ENCODE results near the gene CHAF1B.

The CHAF1B gene

GRCh38 chr21:36428761-36429432 lies 43.7 kb downstream of the CHAF1B start:
- DNase-seq (ENCODE audit: low spot score) = no peak

GRCh38 chr21:36429947-36430546 lies 44.9 kb downstream of the CHAF1B start:
- no peak for DNase-seq (ENCODE audit: low spot score)

- DNase-seq (ENCODE audit: low spot score) = no peak
Observed at GRCh38 chr21:36430841-36431240, 45.6 kb downstream of the CHAF1B start.

DNA sequence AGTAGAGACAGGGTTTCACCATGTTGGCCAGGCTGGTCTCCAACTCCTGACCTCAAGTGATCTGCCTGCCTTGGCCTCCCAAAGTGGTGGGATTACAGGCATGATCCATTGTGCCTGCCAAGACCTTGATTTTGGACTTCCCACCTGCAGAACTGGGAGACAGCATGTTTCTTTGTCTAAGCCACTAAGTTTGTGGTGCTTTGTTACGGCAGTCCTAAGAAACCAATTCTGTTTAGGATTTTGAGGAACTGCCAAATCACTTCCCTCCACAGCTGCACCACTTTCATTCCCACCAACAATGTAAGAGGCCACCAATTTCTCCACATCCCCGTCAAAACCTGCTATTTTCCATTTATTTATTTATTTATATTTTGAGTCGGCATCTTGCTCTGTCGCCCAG lies 46.1 kb downstream of the CHAF1B start:
- no peak for DNase-seq (ENCODE audit: low spot score)

DNA sequence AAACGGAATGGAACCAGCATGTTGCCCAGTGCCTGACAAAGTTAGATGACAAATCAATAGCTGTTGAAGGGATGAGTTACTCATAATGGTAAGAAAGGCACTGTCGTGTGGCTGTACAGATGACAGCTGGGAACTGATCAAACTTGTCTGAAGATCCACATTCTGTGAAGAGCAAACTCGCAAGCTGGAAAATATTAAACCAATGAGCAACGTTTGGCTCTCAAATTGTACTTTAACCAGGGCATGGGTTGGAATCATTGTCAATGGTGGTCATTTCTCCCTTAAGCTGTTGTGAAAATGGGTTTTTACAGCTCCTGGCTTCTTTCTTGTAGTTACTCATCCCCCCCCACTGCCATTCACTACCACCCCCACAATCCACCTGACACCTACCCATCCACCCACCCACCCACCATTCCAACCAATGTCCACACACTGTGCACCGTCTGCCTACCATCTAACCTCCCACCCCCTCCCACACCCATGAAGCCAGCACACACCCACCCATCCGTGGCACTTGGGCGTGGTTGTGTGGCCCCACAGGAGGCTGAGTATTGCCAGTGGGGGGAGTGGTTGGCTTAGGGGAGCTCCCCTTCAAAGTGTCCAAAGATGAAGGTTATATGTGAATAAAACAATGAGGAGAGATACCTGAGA lies 48.0 kb downstream of the CHAF1B start:
- DNase-seq (ENCODE audit: low spot score) = no peak

GRCh38 chr21:36434144-36434543 lies 49.0 kb downstream of the CHAF1B start:
- no peak for DNase-seq (ENCODE audit: low spot score)

DNA sequence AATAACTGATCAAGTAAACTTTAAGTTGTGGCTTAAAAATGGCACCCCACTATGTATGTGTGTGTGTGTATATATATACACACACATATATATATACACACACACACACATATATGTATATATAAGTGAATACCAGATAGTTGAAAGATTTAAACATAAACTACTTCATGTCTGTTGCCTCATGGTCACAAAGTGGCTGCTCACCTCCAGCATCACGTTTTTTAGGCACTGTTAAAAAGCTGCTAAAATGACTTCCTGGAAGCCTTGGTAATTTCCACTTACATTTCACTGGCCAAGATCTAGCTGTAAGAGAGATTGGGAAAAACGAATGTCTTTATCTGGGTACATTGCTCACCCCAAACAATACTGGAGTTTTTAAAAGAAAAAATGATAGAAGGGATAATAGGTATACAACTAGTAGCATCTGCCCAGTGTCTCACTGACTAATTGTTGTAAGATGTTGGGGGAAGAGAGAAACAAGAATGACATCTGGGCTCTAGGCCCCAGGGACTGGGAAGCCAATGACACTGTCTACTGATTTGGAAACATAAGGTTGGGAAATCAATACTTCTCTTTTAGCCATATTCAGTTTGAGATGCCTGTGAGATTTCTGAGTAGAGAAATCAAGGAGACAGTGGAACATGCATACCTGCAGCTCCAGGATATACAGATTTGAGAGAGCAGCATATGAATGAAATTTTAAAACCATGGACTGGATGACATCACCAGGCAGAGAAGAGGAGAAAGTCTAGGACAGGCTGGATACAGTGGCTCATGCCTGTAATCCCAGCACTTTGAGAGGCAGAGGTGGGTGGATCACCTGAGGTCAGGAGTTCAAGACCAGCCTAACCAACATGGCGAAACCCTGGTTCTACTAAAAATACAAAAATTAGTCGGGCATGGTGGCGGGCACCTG lies 51.9 kb downstream of the CHAF1B start:
- no peak for DNase-seq (ENCODE audit: low spot score)

DNA sequence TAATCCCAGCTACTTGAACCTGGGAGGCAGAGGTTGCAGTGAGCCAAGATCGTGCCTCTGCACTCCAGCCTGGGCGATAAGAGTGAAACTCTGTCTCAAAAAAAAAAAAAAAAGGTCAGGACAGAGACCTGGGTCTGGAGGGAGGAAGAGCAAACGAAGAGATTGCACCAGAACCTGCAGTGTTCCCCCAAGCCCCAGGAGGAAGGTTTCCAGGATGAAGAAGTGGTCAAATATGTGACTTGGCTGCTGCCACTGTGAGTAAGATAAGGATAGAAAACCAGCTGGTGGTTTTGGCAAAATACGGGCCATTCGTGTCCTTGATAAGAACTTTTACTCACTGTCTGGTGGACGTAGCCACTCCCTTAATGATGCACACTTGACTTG lies 52.5 kb downstream of the CHAF1B start:
- no peak for DNase-seq (ENCODE audit: low spot score)

DNA sequence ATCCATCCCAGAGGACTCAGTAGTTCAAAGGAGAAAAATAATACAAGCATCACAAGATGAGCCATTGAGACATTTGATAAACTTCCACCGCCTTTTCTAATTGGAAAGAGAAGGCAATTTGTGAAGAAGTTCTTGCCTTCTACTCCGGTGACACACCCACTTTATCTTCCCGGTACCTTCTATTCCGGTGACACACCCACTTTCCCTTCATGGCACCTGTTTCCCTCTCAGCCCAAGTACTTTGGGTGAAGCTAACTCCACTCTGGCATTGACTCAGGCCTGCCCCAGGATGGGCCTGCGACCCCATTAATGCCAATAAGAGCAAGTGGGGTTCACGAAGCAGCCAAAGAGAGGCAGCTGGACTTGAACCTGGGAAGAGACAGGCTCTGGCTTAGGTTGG lies 56.5 kb downstream of the CHAF1B start:
- DNase-seq (ENCODE audit: low spot score) = no peak

- DNase-seq (ENCODE audit: low spot score) = no peak
Observed at GRCh38 chr21:36446301-36446700, 61.1 kb downstream of the CHAF1B start.

DNA sequence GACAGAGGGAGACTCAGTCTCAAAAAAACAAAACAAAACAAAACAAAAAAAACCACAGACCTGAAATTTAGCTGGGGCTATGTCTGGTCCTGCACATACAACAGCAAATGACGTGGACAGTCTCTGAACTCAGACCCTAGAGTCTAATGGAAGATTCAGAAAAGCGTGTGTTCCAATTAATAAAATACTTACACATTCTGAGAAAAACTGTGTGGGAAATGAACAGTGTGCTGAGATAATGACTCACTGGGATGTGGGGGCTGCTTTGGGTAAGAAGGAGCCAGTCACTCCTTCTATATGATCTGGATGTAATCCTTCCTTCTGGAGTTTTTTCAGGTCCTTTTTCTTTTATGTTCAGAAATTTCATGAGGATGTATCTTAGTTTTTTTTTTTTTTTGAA lies 65.3 kb downstream of the CHAF1B start:
- DNase-seq (ENCODE audit: low spot score) = no peak

- no peak for DNase-seq (ENCODE audit: low spot score)
Observed at GRCh38 chr21:36451506-36451905, 66.3 kb downstream of the CHAF1B start.

DNA sequence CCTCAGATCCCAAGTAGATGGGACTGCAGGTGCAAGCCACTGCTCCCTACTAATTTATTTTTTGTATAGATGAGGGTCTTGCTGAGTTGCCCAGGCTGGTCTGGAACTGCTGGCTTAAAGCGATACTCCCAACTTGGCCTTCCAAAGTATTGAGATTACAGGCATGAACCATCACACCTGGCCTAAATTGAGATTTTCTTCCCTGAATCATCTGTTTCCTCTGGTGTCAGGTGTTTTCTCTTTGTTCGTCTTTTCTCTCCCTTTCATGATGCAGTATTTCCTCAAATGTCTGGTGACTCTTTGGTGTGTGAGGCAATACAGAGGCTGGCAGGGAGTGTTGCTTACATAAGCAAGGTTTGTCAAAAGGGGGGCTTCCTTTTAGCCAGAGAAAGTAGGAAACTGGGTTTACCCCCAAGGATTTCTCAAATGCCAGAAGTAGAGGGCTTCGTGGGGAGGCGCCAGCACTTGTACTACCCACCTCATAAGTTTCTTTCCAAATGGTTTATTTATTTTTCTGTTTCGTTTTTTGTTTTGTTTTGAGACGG lies 67.2 kb downstream of the CHAF1B start:
- no peak for DNase-seq (ENCODE audit: low spot score)

DNA sequence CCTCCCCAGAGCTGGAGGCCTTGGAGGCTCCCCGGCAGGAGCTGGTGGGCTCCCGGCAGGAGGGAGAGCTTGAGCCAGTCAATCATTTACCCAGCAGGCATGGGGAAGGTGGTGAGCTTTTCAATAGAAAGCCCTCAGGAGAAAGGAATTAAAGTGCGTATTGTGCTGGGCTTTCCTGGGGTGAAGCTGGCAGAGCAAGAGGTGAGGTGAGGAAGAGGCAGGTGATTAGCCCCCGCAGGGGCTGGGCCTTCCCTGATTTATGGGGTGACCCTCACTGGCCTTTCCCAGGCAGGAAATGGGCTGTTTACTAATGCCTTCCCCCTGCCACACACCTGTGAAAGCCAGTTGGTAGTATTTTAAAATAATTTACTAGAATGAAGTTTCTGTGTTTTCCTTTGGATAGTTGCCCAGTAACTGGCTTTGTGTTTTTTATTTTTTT lies 68.9 kb downstream of the CHAF1B start:
- no peak for DNase-seq (ENCODE audit: low spot score)

GRCh38 chr21:36454706-36455105 lies 69.5 kb downstream of the CHAF1B start:
- peak; percentile 62 for DNase-seq (ENCODE audit: low spot score)

DNA sequence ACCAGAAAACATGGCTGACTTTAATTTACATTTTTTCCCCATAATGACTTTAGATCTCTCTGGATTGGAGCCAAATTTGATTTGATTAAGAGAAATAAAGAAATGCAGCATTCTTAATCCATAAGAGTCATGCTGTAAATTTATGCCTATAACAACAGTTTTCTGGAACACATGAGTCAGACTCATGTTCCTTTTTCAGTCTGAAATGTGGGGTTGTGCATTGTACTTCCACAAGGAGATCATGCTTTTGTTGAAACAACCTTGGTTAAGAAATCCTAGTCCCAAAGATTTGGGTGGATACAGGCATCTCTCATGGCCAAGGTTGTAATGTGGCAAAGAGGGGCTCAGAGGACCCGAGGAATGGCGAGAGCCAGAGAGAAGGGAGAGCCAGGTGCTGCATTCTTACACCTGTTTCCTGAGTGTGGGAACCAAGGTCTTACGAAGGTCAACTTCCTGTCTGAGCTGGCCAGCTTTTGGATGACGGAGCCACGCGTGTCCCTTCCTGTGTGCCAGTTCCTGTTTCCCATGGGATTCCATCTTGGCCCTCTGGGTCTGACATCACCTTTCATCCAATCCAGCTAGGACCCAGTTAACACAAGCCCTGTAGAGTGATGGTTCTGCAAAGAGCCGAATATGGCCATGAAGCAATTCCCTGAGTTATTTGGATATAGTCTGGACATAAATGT lies 71.7 kb downstream of the CHAF1B start:
- DNase-seq (ENCODE audit: low spot score) = no peak

DNA sequence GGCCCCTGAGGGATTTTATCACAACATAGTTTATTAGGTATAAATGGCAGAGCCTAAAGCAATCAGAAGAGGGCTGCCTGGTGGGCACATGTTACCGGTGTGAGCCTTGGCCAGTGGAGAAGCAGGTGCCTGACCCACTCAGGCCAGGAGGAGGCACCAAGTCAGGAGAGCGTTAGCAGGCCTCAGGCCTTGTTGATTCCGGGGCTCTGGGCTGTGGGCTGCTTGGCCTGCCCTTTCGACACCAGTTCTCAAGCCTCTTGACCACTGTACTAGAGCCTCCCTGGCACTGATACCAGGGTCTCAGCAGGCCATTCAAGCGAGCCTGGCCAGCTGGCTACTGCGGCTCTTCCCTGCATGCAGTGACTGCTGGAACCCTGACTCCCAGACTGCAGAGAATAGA lies 73.9 kb downstream of the CHAF1B start:
- peak; percentile 10 for DNase-seq (ENCODE audit: low spot score)

GRCh38 chr21:36460866-36461265 lies 75.7 kb downstream of the CHAF1B start:
- no peak for DNase-seq (ENCODE audit: low spot score)

GRCh38 chr21:36461277-36461917 lies 76.2 kb downstream of the CHAF1B start:
- no peak for DNase-seq (ENCODE audit: low spot score)

GRCh38 chr21:36461918-36462486 lies 76.8 kb downstream of the CHAF1B start:
- no peak for DNase-seq (ENCODE audit: low spot score)

- DNase-seq (ENCODE audit: low spot score) = no peak
Observed at GRCh38 chr21:36463204-36463603, 78.0 kb downstream of the CHAF1B start.

All from cerebellar cortex (tissue), 1 donor.